ENCODE measurements around the gene SCFD2.

DNA sequence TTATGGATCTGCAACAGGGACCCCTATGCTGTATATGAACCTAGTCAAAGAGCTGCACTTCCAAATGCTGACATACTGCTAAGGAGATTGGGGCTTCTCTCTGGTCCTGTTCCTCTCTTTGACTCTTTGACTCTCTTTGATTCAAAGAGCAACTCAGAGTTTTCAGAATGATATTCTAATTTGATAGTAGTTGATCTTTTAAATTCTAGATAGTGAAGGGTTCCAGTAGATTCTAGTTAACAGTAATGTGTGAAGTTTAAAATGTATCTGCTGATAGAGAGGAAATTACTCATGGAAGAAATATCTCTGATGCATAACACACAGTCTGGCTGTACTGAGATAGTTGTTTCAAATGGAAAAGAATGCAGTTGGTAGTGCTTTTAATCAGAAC, 264.7 kb downstream of the SCFD2 start:
- no peak for TF ChIP-seq EZH2phosphoT487 (IDR thresholded peaks at IDR 0.05; ENCODE audit: low read depth)
- no peak for TF ChIP-seq CTCF (IDR thresholded peaks at IDR 0.05; ENCODE audit: low read depth, low read length)
